Measurements from ENCODE around the gene RTL10. TPM values are rescaled to one million over a fixed set of nuclear protein-coding genes. Genes with fewer than 3 reads are reported as not detected.

Gene RTL10
- total RNA-seq, 4 donors from 2014 or later: 2.5 to 26.1 (median 22.8) TPM

DNA sequence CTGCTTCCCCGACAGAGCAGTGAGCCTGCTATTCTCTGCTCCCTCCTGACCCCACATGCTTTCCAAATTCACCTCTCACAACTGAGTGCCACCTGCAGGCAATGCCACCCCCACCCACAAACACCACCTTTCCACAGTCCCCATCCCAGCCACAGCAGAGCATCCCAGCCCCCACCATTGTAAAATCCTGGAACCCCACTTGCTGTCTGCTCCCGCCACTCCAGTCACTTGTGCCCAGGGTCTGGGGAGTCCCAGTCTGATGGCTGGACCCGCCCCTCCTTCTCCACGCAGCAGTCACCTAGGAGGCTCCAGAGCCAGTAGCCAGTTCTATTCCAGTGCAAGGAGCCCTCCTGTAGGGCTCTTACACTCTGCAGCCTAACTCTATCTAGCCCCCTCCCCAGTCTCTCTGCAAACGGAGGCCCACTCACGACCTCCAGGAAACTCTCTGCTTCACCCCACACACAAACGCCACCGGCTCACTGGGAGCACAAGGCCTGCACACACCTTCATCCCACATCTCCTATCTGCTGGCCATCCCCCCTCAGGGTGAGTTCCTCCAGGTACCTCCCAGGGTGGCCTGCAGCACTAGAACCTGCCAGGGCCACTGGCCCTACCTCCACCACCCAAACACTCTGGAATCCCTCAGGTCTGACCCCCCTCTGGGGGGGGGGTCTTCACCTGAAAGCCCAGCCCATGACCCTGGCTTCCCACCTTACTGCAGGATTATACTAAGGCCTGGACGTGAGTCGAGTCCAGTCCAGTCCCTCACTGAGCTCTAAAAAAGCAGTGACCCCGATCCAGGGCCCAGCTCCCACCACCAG lies 1.4 kb downstream of the RTL10 start:
- Histone ChIP-seq H3K4me3 (peak overlapping the region; percentile 80 to 91 (median 84)), H3K9me3 (no peaks in the 10 kb centered on the region), H3K4me1 (peaks cover 5 to 26% (median 14%) of the 10 kb centered on the region in 4 donors), H3K36me3 (peaks cover 0 to 16% (median 0%) of the 10 kb centered on the region in 3 donors), H3K27me3 (no peaks in the 10 kb centered on the region), H3K27ac (peak overlapping the region; percentile 92 to 95 (median 94))
- TF ChIP-seq, protein P1, sequence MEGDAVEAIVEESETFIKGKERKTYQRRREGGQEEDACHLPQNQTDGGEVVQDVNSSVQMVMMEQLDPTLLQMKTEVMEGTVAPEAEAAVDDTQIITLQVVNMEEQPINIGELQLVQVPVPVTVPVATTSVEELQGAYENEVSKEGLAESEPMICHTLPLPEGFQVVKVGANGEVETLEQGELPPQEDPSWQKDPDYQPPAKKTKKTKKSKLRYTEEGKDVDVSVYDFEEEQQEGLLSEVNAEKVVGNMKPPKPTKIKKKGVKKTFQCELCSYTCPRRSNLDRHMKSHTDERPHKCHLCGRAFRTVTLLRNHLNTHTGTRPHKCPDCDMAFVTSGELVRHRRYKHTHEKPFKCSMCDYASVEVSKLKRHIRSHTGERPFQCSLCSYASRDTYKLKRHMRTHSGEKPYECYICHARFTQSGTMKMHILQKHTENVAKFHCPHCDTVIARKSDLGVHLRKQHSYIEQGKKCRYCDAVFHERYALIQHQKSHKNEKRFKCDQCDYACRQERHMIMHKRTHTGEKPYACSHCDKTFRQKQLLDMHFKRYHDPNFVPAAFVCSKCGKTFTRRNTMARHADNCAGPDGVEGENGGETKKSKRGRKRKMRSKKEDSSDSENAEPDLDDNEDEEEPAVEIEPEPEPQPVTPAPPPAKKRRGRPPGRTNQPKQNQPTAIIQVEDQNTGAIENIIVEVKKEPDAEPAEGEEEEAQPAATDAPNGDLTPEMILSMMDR (IDR thresholded peaks at IDR 0.05): no peak
- no peak for TF ChIP-seq POLR2A (IDR thresholded peaks at IDR 0.05)
- DNase-seq: peak in 1 of 3 donors; percentile 15

GRCh38 chr22:19852177-19852781 lies 2.4 kb downstream of the RTL10 start:
- H3K36me3 ChIP-seq: peaks cover 0 to 16% (median 0%) of the 10 kb centered on the region in 3 donors
- H3K27ac ChIP-seq: no peak overlapping the region
- no peak overlapping the region for H3K4me3 ChIP-seq
- H3K9me3 ChIP-seq: no peaks in the 10 kb centered on the region
- DNase-seq: peak in 1 of 3 donors; percentile 14
- TF ChIP-seq, protein P1 (IDR thresholded peaks at IDR 0.05): no peak
- no peak for TF ChIP-seq POLR2A (IDR thresholded peaks at IDR 0.05)
- no peaks in the 10 kb centered on the region for H3K27me3 ChIP-seq
- peaks cover 5 to 30% (median 14%) of the 10 kb centered on the region in 4 donors for H3K4me1 ChIP-seq

GRCh38 chr22:19851291-19852176 lies 3.1 kb downstream of the RTL10 start:
- no peak overlapping the region for H3K27ac ChIP-seq
- TF ChIP-seq, protein P1 (IDR thresholded peaks at IDR 0.05): no peak
- no peak for TF ChIP-seq POLR2A (IDR thresholded peaks at IDR 0.05)
- no peak overlapping the region for H3K4me3 ChIP-seq
- no peak for DNase-seq
- peaks cover 5 to 30% (median 14%) of the 10 kb centered on the region in 4 donors for H3K4me1 ChIP-seq
- peaks cover 0 to 16% (median 0%) of the 10 kb centered on the region in 3 donors for H3K36me3 ChIP-seq
- no peaks in the 10 kb centered on the region for H3K9me3 ChIP-seq
- H3K27me3 ChIP-seq: no peaks in the 10 kb centered on the region

DNA sequence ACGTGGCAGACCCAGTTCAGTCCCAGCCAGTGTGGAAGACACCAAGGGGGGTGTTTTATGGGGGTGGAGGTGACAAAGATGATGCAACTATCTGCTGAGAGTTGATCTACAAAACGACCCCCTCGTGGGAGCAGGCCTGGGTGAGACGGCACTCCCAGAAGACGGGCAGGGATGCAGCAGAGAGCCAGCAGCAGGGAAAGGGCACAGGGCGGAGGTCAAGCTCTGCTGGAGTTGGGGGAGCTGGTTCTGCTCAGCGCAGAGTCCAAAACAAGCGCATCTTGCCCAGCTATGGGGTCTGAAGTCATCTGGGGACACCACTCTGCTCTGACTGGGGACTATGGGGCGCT lies 3.9 kb downstream of the RTL10 start:
- TF ChIP-seq, protein P1 (IDR thresholded peaks at IDR 0.05): no peak
- no peak for TF ChIP-seq POLR2A (IDR thresholded peaks at IDR 0.05)
- Histone ChIP-seq H3K9me3 (no peaks in the 10 kb centered on the region), H3K36me3 (peaks cover 0 to 16% (median 0%) of the 10 kb centered on the region in 3 donors), H3K27ac (no peak overlapping the region), H3K27me3 (no peaks in the 10 kb centered on the region), H3K4me1 (peaks cover 2 to 24% (median 12%) of the 10 kb centered on the region in 4 donors), H3K4me3 (no peak overlapping the region)
- DNase-seq: no peak
